HG02938 (cell line): ENCODE data around the gene UBE2J2.

Source experiments
- ATAC-seq: cut with Tn5 transposase; IDR thresholded peaks from one replicate; pipeline ENCODE4 v1.9.1; 2021; ENCODE audit warnings: mild to moderate bottlenecking, moderate library complexity; ENCODE audit not compliant: unreplicated experiment

The UBE2J2 gene

DNA sequence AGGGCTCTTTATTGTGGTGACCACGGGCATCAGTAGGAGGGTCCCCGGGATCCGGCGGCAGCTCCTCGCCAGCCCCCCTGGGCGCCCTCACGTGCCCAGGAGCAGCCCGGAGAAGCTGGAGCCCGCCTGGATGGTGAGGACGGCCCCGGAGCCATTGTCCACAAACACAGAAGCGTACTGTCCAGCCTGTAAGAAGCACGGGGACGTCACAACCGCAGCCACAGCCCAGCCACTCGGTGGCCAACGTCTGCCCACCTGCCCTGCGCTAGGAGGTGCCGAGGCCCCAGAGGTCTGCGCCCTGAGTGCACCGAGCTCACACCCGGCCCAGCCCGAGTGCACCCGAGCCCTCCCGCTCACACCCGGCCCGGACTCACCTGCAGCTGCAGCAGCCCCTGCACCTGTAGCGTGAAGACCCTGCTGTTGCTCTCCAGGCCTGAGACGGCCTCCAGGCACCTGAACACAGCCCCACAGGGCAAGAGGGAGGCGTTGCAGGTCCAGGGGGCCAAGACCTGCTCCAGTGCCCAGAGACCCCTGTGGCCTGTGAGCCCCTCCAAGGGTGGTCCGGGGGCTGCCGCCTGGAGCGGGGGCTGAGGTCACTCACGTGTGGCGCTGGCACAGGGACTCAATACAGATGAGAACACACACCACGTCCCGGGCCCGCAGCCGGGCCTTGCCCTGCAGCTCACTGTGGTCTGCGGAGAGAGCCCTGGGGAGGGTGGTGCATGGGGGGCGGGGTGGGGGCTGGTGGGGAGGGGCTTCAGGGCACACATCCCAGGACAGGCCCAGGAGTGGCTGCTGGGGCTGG, 31.0 kb downstream of the UBE2J2 start:
- ATAC-seq, result no peak

DNA sequence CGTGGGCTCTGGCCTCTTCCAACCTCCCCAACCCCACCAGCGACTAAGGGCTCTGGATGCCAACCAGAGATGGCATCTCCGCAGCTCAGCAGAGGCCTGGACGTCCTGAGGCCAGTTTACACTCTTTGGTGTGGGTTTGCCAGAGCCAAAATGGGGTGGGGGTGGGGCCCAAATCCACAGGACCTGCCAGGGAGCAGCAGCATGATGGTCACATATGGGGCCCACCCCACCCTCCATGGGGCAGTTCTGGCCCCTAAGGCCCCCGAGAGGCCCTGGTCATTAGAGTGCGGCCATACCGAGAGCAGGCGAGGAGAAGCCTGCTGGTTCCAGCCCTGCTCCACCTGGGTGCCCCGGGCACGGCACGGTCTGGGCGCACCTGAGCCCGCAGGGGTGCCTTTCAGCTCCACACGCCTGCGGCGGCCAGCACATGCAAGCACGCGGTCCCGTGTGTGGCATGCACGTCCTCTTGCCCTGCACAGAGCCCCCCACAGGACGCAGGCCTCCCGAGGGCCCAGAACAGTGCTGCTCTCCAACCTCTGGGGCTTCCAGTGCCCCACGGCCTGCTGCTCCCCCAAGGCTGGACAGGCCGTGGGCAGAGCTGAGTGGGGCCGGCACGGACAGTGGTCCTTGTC, 31.9 kb downstream of the UBE2J2 start:
- ATAC-seq, result no peak

DNA sequence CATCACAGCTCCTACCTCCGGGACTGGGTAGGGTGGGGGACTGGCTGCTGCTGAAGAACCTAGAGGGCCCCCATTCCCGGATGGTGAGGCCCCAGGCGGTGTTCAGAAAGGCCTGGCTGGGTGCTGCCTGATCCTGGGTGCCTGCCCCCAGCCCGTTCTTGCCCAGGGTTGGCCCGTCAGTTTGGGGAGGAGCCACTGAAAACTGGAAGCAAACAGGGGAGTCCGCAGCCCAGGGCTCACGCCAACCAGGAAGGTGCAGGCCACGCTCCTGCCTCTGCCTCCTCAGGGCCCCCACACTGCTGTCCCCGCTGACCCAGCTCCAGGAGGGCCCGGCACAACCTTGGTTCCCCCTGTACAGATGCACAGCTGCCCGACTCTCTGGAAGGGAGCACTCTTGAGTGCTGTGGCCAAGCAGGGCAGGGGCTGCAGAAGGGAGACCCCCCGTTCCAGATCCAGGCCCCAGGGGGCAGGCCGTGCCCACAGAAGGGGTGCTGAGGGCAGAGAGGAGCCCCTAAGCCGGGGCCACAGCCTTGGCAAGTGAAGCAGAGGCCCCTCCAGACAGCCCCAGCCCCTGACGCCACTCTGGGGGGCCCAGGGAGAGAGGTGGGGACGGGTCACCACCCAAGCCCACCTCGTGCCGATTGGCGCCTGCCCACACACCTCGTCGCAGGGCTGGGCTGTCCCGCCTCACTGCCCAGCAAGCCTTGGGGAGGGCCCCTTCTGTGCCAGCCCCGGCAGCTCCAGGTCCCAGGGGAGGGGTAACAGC, 32.6 kb downstream of the UBE2J2 start:
- ATAC-seq, result no peak

DNA sequence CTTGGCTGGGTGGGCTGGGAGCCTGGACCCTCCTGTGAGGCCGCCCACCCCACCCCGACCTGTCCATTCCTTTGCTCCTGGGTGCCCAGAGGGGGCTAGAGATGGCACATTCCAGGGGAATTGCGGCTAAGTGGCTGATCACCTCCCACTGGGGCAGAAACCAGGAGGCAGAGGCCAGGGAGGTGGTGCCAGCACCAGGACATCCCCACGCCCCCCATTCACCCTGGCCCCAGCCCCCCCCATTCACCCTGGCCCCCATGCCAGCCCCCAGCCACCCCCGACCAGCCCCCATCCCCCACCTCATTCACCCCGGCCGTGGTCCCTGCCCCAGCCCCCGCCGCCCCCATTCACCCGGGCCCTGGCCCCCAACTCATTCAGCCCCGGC, 33.3 kb downstream of the UBE2J2 start:
- ATAC-seq, result no peak

DNA sequence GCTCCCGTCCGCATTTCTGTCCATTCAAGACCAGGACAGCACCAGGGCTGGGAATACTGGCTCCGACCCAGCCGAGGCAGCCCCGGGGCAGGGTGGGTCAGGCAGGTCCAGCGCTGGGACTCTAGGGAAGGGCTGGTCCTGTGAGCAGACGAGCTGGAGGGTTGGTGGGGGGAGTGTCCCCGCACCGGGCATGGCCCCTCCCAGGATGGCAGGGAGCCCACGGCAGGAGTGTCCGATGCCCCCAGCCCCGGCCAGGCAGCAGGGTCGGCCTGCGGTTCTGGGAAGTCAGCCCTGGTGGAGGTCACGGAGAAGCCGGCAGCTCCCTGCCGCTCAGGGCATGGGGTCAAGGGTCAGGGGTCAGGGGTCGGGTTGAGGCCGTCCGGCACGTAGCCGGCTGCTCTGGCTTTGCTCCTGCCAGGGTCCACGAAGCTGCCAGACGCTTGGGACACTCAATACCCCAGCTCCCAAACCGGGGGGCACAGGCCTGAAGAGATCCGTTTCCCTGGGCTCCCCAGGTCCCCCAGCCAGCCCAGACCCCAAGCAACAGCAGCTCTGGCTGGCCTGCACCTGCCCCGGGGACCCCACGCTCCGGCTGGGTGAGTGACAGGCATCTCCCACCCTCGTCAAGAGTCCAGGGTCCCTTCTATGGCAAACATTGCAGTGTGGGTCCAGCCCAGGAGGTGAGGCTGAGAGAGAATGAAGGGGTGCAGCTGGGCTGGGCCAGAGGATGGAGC, 33.9 kb downstream of the UBE2J2 start:
- ATAC-seq, result no peak

DNA sequence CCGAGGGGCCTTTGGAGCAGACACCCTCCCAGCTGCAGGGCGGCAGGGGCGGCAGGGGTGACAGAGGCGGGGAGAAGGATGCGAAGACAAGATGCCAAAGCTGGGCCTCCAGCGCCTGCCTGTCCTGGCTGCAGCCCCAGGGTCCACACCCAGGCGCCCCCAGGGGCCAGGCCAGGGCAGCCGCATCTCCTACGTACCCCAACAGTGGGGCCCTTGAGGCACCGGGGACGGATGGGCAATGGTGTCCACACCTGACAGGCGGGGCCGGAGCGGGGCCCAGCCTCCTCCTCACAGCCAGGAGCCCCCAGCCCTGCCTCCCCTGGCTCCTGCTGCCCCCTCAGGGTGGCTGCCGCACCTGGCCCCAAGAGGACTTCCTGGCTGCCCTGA, 34.4 kb downstream of the UBE2J2 start:
- no peak for ATAC-seq

DNA sequence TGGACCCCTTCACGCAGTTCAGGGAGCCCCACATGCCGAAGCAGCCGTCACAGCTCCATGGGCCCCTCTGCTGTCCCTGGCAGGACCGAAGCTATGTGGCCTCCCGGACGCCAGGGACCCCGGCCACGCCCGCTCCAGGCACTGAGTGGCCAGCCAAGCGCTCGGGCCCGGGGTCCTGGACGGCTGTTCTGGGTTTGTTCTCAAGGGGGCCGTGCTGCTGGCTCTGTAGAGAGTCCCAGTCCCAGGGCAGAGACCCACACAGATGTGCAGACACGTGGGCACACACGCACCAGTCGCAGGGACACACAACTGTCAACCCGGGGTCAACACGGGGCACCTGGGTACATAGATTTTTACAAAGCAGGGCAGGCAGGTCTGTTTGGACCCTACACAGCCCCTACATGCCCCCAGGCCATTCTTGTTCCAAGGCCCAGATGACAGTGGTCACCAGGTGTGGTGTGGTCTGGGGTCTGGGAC, 34.9 kb downstream of the UBE2J2 start:
- no peak for ATAC-seq

DNA sequence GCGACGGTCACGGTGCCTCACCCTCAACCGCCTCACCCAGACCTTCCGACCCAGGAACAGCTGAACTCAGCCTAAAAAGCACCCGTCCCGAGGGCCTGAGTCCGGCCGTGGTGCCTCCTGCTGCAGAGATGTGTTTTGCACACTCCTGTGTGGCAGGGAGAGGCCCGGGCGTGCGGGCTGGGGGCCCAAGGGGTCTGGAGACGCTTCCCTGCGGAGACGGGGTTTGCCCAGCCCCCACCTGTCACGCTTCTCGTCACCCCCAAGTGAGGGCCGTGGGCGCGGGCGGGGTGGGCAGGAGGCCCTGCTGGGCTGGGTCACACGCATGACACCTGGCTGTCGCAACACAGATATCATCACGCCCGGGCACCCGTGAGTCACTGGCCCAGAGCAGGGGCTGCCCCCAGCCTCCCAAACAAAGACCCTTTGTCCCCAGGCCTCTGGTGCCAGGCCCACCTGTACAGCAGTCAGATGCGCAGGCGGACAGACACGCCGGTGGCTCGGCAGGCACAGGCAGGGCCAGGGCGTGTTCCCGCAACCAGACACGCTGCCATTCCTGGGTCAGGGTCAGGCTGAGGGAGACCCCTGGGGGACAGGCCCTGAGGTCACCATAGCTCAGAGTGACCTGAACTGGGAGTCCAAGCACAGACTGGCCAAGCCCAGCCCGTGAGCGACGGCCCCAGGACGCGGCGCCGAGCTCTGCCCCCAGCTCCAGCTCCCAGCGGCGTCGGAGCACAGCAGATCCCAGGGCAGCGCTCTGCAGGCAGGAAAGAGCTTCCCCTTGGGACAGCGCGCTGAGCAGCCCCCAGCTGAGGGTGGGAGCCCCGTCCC, 35.6 kb downstream of the UBE2J2 start:
- ATAC-seq, result no peak

DNA sequence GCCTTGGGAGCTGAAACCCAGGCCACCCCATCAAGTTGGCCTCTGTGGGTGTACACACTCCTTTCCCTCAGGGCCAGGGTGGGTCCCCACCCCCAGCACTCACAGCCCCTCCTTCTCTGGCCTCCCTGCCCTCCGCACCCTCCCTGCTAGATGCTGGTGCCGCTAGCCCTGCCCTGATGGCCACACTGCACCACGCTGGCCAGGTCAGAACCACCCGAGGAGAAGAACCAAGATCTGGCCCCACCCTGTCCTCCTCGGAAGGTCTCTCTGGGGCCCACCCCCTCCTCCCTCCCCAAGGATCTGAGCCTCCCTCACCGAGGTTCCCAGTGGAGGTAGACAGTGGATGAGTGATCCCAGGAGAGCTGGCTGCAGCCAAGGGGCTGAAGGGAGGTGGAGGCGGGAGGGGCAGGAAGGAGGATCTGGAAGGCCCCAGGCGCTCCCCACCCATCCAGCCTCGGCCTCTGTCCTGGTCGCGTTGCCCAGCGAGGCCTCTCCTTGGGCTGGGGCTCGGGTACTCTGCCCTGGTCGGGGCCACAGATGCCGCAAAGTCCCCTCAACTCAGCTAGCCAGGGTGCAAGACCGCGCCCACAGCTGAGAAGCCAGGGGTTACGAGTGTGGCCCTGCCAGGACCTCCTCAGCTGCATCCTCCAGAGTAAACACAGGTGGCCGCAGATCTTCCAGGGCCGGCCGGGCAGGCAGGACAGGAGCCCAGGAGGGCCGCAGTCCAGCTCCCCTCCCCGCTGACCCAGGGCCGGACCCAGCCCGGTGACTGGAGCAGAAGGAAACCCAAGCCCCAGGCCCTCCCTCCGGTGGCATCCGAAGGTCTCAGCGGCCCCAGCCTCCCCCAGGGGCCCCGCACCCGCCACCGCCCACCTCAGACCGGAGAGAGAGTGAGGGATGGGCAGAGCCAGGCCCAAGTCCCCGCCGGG, 36.4 kb downstream of the UBE2J2 start:
- no peak for ATAC-seq

DNA sequence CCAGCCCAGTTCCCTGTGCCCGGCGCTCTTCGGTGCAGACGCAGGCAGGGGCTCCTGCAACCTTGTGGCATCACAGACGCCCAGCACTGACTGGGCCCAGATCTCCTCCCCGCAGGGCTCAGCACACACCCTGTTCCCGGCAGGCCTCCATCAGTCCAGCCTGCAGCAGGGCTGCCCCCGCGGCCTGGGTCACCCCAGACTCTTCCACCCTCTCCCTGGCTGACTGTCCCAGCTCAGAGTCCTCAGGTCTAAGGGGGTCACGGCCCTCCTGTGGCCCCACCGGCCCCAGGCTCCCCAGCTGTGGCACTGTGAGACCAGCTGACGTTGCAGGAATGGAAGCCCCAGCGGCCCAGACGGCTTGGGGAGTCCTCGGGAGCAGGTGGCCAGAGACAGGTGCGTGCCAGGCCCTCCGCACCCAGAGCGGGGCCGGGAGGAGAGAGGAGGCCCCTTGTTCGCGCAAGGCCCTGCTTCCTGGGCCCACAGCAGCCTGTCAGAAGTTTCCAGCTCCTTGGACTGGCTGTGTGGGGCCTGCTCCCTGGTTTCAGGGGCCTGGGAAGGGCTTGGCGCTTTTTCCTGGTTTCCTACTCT, 37.4 kb downstream of the UBE2J2 start:
- ATAC-seq, result no peak

DNA sequence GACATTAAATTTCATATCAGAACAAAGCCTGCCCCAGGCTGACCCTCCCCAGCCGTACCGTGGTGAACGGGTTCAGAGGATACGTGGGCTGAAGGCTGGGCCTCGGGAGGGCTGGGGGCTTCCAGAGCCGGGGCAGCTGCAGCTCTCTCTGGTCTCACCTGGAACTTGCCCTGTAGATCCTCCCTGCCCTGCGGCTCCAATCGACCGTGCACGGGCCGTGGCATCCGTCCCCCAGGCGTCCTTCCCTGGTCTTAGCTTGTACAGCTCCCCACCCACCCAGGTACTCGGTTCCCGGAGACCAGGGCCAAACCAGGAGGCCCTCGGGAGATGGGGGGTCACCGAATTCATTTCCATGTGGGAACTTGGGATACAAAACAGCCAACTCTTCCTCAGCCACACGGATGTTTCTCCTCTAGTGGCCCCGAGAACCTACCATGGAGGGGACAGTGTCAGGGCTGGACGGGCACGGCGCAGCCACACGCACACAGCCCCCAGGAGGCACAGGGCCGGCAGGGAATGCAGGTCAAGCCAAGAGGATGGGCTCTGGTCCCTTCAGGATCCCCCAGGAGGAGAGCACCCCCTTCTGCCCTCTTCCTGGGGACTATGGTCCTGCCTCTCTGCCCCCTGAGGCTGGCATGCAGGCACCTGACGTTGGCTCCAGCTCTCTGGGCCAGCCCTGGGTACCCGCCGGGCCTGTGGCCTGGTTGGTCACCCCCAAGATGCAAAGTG, 38.5 kb downstream of the UBE2J2 start:
- ATAC-seq, result no peak

DNA sequence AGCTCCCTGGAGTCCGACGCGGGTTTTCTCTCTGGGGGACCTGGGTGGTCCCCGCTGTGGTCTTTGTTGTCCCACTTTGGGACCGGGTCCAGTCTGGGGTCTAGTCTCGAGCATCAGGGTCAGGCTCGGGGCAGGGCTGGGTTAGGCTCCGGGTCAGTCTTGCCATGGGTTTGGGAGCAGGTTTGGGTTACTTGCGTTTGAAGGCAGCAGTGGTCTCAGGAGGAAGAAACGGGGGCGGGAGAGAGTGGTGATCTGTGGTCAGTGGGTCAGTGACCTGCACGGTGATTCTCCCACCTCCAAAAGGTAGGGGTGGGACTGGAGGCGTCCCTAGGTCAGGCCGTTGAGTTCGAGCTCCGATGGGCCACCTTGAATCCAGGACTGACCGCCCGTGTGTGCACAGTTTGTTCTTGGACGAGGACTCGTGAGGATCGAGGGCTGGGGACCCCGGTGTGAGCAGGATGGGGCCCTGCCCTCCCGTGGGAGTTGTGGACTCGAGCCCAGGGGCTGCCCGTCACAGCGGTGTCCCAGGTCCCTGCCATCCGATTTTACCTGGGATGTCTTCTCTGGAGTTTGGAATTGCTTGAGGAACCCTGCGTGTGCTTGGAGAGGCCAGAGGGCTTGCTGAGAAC, 39.4 kb downstream of the UBE2J2 start:
- ATAC-seq, result no peak

DNA sequence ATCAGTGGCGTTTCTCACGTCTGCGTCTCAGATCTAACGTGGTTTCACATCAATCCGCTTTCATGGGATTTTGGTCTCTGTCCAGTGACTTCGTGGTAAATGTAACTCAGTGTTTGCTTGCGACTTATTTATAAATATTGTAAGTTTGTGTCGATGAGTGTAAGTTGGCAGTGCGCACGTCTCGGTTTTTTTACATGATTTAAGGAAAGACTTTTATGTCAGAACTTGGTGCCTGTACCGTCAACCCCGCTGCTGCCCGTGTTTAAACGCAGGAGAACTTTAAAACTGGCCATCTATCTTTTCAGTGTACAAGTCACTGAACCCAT, 40.1 kb downstream of the UBE2J2 start:
- ATAC-seq, result no peak

DNA sequence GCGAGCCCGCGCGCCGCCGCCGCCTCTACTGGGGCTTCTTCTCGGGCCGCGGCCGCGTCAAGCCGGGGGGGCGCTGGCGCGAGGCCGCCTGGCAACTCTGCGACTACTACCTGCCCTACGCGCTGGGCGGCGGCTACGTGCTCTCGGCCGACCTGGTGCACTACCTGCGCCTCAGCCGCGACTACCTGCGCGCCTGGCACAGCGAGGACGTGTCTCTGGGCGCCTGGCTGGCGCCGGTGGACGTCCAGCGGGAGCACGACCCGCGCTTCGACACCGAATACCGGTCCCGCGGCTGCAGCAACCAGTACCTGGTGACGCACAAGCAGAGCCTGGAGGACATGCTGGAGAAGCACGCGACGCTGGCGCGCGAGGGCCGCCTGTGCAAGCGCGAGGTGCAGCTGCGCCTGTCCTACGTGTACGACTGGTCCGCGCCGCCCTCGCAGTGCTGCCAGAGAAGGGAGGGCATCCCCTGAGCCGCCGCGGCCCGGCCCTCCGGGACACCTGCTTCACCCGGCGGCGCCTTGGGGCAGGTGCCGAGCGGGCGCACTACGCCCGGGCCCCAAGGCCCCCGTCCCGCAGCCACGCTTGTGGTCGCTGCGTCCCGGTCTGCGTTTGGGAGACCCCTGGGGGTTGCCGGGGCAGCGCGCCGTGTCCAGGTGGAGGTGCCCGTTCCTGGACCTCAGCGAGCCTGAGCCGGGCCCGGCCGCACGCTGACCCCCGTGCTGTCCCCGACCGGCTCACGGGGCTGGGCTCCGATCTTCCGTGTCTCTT, 40.7 kb downstream of the UBE2J2 start:
- ATAC-seq, result no peak

DNA sequence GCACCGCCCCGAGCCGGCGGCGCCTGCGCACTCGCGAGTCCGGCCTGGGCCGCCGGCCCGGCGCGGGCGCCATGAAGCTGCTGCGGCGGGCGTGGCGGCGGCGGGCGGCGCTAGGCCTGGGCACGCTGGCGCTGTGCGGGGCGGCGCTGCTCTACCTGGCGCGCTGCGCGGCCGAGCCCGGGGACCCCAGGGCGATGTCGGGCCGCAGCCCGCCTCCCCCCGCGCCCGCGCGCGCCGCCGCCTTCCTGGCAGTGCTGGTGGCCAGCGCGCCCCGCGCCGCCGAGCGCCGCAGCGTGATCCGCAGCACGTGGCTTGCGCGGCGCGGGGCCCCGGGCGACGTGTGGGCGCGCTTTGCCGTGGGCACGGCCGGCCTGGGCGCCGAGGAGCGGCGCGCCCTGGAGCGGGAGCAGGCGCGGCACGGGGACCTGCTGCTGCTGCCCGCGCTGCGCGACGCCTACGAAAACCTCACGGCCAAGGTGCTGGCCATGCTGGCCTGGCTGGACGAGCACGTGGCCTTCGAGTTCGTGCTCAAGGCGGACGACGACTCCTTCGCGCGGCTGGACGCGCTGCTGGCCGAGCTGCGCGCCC, 41.4 kb downstream of the UBE2J2 start, which contains the start of gene B3GALT6:
B3GALT6 (plus strand) TSS at position 30 of the 588 bp plus-strand sequence; CDS start at position 72, 42 bp downstream.
- peak; percentile 15 for ATAC-seq

DNA sequence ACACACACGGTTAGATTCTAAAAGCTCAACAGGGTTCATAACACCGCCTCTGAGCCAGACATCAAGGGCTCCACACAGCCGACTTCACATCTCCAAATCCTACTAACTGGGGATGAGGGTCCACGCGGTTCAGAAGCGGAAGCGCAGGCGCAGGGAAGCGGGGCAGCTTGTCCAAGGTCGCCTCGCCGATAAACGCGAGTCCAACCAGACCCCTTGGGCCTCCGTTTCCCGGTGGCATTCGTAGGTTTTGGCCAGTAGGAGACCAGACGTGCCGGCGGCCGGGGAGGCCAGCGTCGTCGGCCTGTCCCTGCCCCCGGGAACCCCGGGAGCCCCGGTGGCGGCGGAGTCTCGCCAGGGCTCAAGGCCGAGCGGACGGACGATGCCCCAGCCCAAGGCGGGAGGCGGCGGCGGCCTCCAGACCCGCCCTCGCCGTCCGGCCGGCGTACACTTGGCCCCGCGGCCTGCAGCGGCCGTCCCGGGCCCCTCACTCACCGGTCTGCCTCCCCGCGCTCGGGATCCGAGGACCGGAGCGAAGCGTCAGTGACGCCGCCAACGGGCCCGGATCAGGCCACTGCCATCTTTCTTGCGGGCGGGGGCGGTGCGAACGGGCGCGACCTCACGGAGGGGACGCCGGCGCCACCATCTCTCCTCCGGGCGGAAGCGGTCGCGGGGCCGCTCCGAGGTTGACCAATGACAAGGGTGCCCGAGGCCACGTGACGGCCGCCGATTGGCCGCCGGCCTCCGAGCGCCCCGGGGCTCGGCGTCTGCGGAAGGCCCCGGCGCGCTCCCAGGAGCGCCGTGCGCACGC, 42.0 kb downstream of the UBE2J2 start, which contains the start of gene SDF4:
SDF4 (minus strand) TSS at position 602 of the 808 bp plus-strand sequence. CDS start 3,229 bp downstream, outside the sequence.
- ATAC-seq, result peak; percentile 85
